ENCODE measurements around the gene ZBTB38.

DNA sequence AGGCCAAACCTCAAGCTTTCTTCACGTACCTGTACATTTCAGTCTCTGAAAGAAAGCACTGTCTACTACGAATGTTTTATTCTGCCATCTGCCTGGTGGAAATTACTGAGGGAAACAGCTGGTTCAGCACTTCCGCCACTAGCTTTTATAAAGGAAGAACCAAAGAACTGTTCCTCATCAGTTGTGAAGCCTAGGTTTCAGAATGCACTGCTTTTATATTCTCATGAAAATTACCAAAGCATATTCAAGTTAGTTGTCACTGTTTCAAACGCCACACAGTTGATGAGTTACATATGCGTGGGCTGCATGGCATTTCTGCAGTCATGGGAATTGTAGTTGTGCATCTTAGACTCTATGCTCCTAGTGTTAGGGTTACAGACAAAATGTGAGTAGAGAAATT lies 21.5 kb upstream of the ZBTB38 start:
- TF ChIP-seq, protein P1, sequence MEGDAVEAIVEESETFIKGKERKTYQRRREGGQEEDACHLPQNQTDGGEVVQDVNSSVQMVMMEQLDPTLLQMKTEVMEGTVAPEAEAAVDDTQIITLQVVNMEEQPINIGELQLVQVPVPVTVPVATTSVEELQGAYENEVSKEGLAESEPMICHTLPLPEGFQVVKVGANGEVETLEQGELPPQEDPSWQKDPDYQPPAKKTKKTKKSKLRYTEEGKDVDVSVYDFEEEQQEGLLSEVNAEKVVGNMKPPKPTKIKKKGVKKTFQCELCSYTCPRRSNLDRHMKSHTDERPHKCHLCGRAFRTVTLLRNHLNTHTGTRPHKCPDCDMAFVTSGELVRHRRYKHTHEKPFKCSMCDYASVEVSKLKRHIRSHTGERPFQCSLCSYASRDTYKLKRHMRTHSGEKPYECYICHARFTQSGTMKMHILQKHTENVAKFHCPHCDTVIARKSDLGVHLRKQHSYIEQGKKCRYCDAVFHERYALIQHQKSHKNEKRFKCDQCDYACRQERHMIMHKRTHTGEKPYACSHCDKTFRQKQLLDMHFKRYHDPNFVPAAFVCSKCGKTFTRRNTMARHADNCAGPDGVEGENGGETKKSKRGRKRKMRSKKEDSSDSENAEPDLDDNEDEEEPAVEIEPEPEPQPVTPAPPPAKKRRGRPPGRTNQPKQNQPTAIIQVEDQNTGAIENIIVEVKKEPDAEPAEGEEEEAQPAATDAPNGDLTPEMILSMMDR (IDR thresholded peaks at IDR 0.05; ENCODE audit: insufficient read depth, low read length): no peak
- TF ChIP-seq POLR2AphosphoS5 (IDR thresholded peaks at IDR 0.05; ENCODE audit: low read depth): no peak
- TF ChIP-seq, protein P2, sequence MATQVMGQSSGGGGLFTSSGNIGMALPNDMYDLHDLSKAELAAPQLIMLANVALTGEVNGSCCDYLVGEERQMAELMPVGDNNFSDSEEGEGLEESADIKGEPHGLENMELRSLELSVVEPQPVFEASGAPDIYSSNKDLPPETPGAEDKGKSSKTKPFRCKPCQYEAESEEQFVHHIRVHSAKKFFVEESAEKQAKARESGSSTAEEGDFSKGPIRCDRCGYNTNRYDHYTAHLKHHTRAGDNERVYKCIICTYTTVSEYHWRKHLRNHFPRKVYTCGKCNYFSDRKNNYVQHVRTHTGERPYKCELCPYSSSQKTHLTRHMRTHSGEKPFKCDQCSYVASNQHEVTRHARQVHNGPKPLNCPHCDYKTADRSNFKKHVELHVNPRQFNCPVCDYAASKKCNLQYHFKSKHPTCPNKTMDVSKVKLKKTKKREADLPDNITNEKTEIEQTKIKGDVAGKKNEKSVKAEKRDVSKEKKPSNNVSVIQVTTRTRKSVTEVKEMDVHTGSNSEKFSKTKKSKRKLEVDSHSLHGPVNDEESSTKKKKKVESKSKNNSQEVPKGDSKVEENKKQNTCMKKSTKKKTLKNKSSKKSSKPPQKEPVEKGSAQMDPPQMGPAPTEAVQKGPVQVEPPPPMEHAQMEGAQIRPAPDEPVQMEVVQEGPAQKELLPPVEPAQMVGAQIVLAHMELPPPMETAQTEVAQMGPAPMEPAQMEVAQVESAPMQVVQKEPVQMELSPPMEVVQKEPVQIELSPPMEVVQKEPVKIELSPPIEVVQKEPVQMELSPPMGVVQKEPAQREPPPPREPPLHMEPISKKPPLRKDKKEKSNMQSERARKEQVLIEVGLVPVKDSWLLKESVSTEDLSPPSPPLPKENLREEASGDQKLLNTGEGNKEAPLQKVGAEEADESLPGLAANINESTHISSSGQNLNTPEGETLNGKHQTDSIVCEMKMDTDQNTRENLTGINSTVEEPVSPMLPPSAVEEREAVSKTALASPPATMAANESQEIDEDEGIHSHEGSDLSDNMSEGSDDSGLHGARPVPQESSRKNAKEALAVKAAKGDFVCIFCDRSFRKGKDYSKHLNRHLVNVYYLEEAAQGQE (IDR thresholded peaks at IDR 0.05; ENCODE audit: insufficient replicate concordance, low read depth): no peak
- TF ChIP-seq SPI1 (IDR thresholded peaks at IDR 0.05; ENCODE audit: borderline replicate concordance, low read depth): no peak
- TF ChIP-seq GABPA (IDR thresholded peaks at IDR 0.05; ENCODE audit: low read depth): no peak
